DOHH2 (cell line): ENCODE data around the gene CDHR2.

Experiments used
- CTCF ChIP-seq: fragments of 200-600 bp; sonication (generic); IDR thresholded peaks from one replicate; pipeline ENCODE4 v1.5.1; 2014; ENCODE audit warnings: antibody characterized with exemption, mild to moderate bottlenecking, low read depth, low read length; ENCODE audit not compliant: poor library complexity, severe bottlenecking
- EZH2phosphoT487 ChIP-seq: fragments of 200-600 bp; sonication (generic); IDR thresholded peaks from 2 replicates; pipeline ENCODE4 v1.6.1; 2017; ENCODE audit warnings: borderline replicate concordance, mild to moderate bottlenecking, antibody characterized with exemption, low read length, moderate library complexity, mixed read lengths

GRCh38 chr5:176609724-176610434 lies 60.7 kb downstream of the CDHR2 start, which contains the start of gene GPRIN1:
- no peak for TF ChIP-seq CTCF
- TF ChIP-seq EZH2phosphoT487: no peak
